Aorta (tissue), 5 donors: ENCODE measurements around the gene ACTR3C. TPM values are rescaled to one million over a fixed set of nuclear protein-coding genes. Genes with fewer than 3 reads are reported as not detected.

Source experiments
- ATAC-seq: fragments of 200-7000 bp; cut with Tn5 transposase; one replicate; pipeline ENCODE4 v1.9.1; 2022; ENCODE audit warnings: moderate library complexity; ENCODE audit not compliant: low FRiP score
- DNase-seq, 2 donors: peaks; one replicate each; pipeline ENCODE4 v3.0.0-alpha.2; 2020
- H3K27ac ChIP-seq, 2 donors: one replicate each; pipeline ENCODE4 v1.5.1; 2013; ENCODE audit warnings: low read length in 2 of 2, mild to moderate bottlenecking in 2 of 2, moderate library complexity in 2 of 2, control low read depth in 1 of 2, inconsistent platforms in 1 of 2, low read depth in 1 of 2
- H3K27me3 ChIP-seq, 2 donors: one replicate each; pipeline ENCODE4 v1.6.1; 2013; ENCODE audit warnings: control low read depth in 1 of 2, low read length in 1 of 2, mild to moderate bottlenecking in 1 of 2, moderate library complexity in 1 of 2; ENCODE audit not compliant: insufficient read depth in 2 of 2, control insufficient read depth in 1 of 2
- H3K36me3 ChIP-seq, 2 donors: one replicate each; pipeline ENCODE4 v1.6.1; 2013; ENCODE audit warnings: control low read depth in 1 of 2, low read length in 1 of 2, mild to moderate bottlenecking in 1 of 2; ENCODE audit not compliant: insufficient read depth in 2 of 2, control insufficient read depth in 1 of 2
- H3K4me1 ChIP-seq, 2 donors: one replicate each; pipeline ENCODE4 v1.6.1; 2013; ENCODE audit warnings: low read length in 2 of 2, control low read depth in 1 of 2, mild to moderate bottlenecking in 1 of 2, moderate library complexity in 1 of 2; ENCODE audit not compliant: insufficient read depth in 2 of 2, control insufficient read depth in 1 of 2
- H3K4me3 ChIP-seq, 2 donors: one replicate each; pipeline ENCODE4 v1.5.1; 2013; ENCODE audit warnings: low read length in 2 of 2, control low read depth in 1 of 2, mild to moderate bottlenecking in 1 of 2
- H3K9me3 ChIP-seq: one replicate; pipeline ENCODE4 v1.6.1; 2013; ENCODE audit warnings: mild to moderate bottlenecking, low read length; ENCODE audit not compliant: control insufficient read depth
- WGBS, 2 donors: extraction: QIAGEN DNeasy Blood & Tissue Kit; methylation state at CpG; one replicate each; pipeline ENCODE4 v1.1.7; 2013; 5-methylcytosine and 5-hydroxymethylcytosine counted together
- intact Hi-C, 2 donors: fragments of 100-400 bp; cut with DNase I; formaldehyde crosslinking; loops; one replicate each; pipeline versions ENCODE4 v1.14.2 to v1.15.0; 2022
- polyA plus RNA-seq, 2 donors: library from polyadenylated mRNA; stranded (reverse); fragments of 200-250 nt; gene quantifications; one replicate each; pipeline ENCODE4 v1.2.3, GENCODE V29; 2013
- total RNA-seq, 2 donors: library from RNA; stranded (reverse); fragmentation: NEBNext Ultra II Directional; extraction: Animal tissue kit (Norgen Biotek cat#: 25700); gene quantifications; one replicate each; pipeline ENCODE4 v1.2.1, GENCODE V29; 2021
- donor health status: healthy with polysubstance abuse.
- donor health status: Bipolar disorder and iron deficiency.
- donor health status: DM: no; HTN: no; CAD: no.
- donor health status: DM: no; HTN: no; CAD: no.
- donor health status: DM: yes; HTN: yes; CAD: no.

The ACTR3C gene
- total and polyA plus RNA-seq, 4 donors, result 0.75 to 5.2 (median 1.2) TPM; not detected in 1

DNA sequence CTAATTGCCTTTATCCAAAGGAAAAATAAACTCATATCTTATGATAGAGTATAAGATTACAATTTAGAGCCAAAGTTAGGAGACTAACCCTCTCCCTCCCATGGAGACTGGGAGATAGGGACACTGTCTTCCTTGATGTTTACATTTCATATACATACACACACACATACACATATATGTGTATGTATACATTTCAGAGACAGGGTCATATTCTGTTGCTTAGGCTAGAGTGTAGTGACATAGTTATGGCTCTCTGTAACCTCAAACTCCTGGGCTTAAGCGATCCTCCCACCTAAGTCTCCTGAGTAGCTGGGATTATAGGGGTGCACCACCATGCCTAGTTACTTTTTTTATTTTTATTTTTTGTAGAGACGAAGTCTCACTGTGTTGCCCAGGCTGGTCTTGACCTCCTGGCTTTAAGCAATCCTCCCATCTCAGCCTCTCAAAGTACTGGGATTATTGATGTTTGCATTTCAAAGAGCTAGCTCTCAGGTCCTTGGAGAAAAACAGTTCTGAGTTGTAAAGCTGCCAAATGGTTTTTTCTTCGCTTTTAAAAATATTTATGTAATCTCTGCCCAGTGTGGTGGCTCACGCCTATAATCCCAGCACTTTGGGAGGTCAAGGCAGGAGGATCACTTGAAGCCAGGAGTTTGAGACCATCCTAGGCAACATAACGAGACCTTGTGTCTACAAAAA lies 37.2 kb upstream of the ACTR3C start:
- no peak for ATAC-seq
- Histone ChIP-seq H3K4me3 (no peak overlapping the region), H3K36me3 (no peaks in the 10 kb centered on the region), H3K27ac (no peak overlapping the region), H3K4me1 (no peaks in the 10 kb centered on the region), H3K9me3 (no peaks in the 10 kb centered on the region), H3K27me3 (no peaks in the 10 kb centered on the region)
- 62 to 68% methylated on average over 5 of the region's 5 CpGs for WGBS, 2 donors
- intact Hi-C loops, result no loop called here
- DNase-seq, result no peak

DNA sequence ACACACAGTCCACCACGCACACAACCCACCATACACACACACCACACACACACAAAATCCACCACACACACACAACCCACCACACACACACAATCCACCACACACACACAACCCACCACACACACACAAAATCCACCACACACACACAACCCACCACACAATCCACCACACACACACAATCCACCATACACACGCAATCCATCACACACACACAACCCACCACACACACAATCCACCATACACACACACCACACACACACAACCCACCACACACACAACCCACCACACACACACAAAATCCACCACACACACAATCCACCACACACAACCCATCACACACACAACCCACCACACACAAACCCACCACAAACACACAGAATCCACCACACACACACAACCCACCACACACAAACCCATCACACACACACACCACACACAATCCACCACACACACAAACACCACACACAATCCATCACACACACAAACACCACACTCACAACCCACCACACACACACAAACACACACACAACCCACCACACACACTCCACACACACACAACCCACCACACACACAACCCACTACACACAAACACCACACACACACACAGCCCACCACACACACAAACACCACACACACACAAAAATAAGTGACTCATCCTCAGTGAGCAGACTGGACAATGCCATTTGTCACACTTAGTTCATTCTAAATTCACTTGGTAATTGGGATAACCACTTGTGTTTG lies 36.4 kb upstream of the ACTR3C start:
- ATAC-seq (no peak), DNase-seq (peak in 1 of 2 donors; percentile 34)
- Histone ChIP-seq H3K9me3 (no peaks in the 10 kb centered on the region), H3K27ac (no peak overlapping the region), H3K36me3 (no peaks in the 10 kb centered on the region), H3K27me3 (no peaks in the 10 kb centered on the region), H3K4me3 (no peak overlapping the region), H3K4me1 (no peaks in the 10 kb centered on the region)
- WGBS, 2 donors, result 97 to 100% methylated on average over 2 of the region's 2 CpGs
- intact Hi-C loops, result no loop called here

DNA sequence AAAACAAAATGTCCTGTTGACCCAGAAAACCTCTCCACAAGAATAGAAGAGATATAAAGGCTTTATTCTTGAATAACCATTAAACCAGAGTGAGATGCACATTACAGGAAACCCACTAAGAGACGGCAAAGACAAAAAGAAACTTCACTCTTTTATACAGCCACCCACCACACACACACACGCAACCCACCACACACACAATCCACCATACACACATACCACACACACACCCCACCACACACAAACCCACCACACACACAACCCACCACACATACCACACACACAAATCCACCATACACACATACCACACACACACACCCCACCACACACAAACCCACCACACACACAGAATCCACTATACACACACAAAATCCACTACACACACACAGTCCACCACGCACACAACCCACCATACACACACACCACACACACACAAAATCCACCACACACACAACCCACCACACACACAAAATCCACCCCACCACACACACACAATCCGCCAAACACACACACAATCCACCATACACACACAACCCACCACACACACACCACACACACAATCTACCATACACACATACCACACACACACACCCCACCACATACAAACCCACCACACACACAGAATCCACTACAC lies 35.8 kb upstream of the ACTR3C start:
- 88 to 95% methylated on average over 4 of the region's 4 CpGs for WGBS, 2 donors
- Histone ChIP-seq H3K9me3 (no peaks in the 10 kb centered on the region), H3K27ac (no peak overlapping the region), H3K4me1 (no peaks in the 10 kb centered on the region), H3K4me3 (no peak overlapping the region), H3K27me3 (no peaks in the 10 kb centered on the region), H3K36me3 (no peaks in the 10 kb centered on the region)
- intact Hi-C loops, result no loop called here
- ATAC-seq (no peak), DNase-seq (peak in 1 of 2 donors; percentile 22)

DNA sequence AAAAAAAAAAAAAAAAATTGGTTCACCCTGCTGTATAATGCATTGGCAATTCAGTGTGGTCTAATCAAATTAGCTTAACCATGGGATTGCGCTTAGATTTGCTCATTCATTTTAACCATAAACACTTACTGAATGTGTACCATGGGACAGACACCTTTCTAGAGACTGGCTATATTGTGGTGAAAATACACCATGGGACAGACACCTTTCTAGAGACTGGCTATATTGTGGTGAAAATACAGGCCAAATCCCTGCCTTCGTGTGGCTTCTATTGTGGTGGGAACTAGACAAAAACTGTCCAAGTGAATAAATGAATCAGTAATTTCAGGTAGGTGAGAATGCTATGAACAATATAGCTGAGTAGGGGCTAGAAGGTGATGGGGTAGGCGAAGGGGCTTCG lies 35.1 kb upstream of the ACTR3C start:
- WGBS, 2 donors, result 90 to 94% methylated on average over 4 of the region's 4 CpGs
- Histone ChIP-seq H3K36me3 (no peaks in the 10 kb centered on the region), H3K9me3 (no peaks in the 10 kb centered on the region), H3K4me1 (no peaks in the 10 kb centered on the region), H3K4me3 (no peak overlapping the region), H3K27me3 (no peaks in the 10 kb centered on the region), H3K27ac (no peak overlapping the region)
- no peak for ATAC-seq
- no peak for DNase-seq
- intact Hi-C loops, result no loop called here

DNA sequence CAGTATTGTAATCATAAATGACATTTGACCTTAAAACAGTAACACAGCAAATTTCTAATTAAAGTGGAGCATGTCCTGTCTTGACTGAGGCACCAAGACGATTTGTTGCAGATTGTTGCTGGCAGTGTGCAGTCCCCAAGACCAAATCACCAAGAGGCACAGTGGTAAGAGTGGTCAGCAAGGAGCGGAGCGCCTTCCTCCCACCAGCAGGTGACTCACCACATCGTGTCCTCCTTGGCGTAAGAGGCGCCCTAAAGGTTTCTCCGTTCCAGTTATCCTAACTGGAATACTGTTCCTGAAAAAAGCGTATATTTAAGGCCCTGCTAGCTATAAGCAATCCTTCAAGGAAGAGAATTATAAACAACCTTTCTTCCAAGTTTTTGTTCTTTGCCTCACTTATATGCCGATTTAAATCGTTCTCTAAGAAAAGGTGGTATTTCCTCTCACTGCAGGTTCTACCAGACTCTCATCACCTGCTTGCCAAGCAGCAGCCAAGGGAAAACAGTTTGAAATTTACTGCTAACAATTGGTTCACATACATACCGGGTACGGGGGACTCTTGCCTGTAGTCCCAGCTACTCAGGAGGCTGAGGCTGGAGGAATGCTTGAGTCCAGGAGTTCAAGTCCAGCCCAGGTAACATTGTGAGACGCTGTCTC lies 34.6 kb upstream of the ACTR3C start:
- peak in 1 of 2 donors; percentile 42 for DNase-seq
- Histone ChIP-seq H3K4me1 (no peaks in the 10 kb centered on the region), H3K36me3 (no peaks in the 10 kb centered on the region), H3K27me3 (no peaks in the 10 kb centered on the region), H3K4me3 (no peak overlapping the region), H3K27ac (no peak overlapping the region), H3K9me3 (no peaks in the 10 kb centered on the region)
- intact Hi-C loops, result loop anchor here in 1 of 2 donors (2.0 kb wide), 1 partner anchor 63 kb away; no protein-coding TSS in a partner anchor
- ATAC-seq, result no peak
- 79% methylated on average over 13 of the region's 13 CpGs for WGBS, 2 donors

DNA sequence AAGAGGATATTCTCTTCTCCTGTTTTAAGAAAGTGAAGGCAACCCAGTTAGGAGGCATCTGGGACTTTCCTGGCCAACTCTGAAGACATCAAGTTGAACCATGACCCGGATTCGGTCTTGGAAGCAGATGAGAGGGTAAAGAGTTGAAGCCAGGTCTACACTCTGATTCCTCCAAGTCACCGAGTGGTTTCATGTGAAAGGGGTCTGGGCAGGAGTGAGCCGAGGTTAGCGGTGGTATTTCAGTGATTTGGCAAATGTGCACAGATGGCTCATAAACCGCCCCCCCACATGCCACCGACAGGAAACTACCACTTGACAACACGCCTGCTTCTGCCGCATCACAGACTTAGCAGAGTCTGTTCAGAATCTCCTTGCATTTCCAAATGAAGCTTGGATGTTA lies 33.9 kb upstream of the ACTR3C start:
- Histone ChIP-seq H3K27ac (no peak overlapping the region), H3K4me1 (no peaks in the 10 kb centered on the region), H3K9me3 (no peaks in the 10 kb centered on the region), H3K27me3 (no peaks in the 10 kb centered on the region), H3K4me3 (no peak overlapping the region), H3K36me3 (no peaks in the 10 kb centered on the region)
- intact Hi-C loops, result loop anchor here in 1 of 2 donors (2.0 kb wide), 1 partner anchor 64 kb away; no protein-coding TSS in a partner anchor
- WGBS, 2 donors, result 70 to 72% methylated on average over 9 of the region's 9 CpGs
- DNase-seq, result peak in 1 of 2 donors; percentile 64
- ATAC-seq, result no peak

DNA sequence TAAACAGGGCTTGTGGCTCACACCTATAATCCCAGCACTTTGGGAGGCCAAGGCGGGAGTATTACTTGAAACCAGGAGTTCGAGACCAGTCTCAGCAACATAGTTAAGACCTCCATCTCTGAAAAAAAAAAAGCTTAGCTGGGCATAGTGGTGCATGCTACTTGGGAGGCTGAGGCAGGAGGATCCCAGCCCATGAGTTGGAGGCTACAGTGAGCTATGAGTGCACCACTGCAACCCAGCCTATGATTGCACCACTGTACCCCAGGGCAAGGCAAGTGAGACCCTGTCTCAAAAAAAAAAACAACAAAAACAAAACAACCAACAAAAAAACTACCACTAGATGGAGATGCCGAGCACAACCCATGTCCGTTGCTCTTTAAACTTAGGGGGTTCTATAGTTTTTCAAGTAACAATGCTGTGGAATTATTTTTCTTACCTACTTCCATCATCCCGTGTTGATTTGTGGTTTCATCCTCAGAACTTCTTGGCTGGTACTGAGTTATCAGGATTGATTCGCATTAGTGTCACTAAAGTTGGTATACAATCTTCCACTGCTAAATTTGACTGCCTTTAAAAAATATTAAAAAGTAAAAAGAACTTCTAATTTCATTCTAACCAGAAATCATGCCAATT lies 33.0 kb upstream of the ACTR3C start:
- ATAC-seq (no peak), DNase-seq (peak in 1 of 2 donors; percentile 10)
- intact Hi-C loops, result loop anchor here in 1 of 2 donors (2.0 kb wide), 1 partner anchor 64 kb away; no protein-coding TSS in a partner anchor

DNA sequence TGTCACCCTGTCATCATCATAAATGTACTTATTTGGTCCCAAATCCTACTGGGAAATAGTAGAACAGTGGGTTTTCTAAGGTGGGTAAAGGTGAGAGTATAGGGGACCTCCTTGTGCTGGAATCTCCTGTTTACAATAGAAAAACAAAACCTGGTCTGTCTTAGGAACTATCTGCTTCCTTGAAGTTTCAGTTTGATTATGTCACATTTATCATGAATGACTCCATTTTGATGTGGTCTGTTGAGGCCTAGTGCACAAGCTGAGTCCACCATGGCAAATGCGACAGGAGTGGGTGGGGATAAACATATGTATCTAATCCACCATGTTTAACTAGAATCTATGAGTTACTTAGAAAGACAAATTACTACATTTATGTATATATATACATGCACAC lies 32.3 kb upstream of the ACTR3C start:
- Histone ChIP-seq H3K9me3 (no peaks in the 10 kb centered on the region), H3K4me1 (no peaks in the 10 kb centered on the region), H3K4me3 (no peak overlapping the region), H3K27me3 (no peaks in the 10 kb centered on the region), H3K27ac (no peak overlapping the region), H3K36me3 (no peaks in the 10 kb centered on the region)
- ATAC-seq (no peak), DNase-seq (no peak)
- intact Hi-C loops, result loop anchor here in 1 of 2 donors (2.0 kb wide), 1 partner anchor 65 kb away; no protein-coding TSS in a partner anchor
- WGBS, 2 donors, result 81 to 96% methylated on average over 1 of the region's 1 CpG

More for the DNA sequence above, 33.0 kb upstream of the ACTR3C start:
- Histone ChIP-seq H3K9me3 (no peaks in the 10 kb centered on the region), H3K4me1 (no peaks in the 10 kb centered on the region), H3K36me3 (no peaks in the 10 kb centered on the region), H3K27ac (no peak overlapping the region), H3K4me3 (no peak overlapping the region), H3K27me3 (no peaks in the 10 kb centered on the region)
- 37 to 42% methylated on average over 6 of the region's 6 CpGs for WGBS, 2 donors
